GM19351 (cell line): ENCODE data around the gene PTPRG.
"Not testable (repeated sequence)": the region's sequence is repeated elsewhere in the genome, so short reads cannot be mapped to it uniquely, and the experiment has no call there.

Experiments
- ATAC-seq: cut with Tn5 transposase; IDR thresholded peaks from one replicate; pipeline ENCODE4 v1.9.1; 2021; ENCODE audit warnings: mild to moderate bottlenecking, moderate library complexity; ENCODE audit not compliant: unreplicated experiment

The PTPRG gene

DNA sequence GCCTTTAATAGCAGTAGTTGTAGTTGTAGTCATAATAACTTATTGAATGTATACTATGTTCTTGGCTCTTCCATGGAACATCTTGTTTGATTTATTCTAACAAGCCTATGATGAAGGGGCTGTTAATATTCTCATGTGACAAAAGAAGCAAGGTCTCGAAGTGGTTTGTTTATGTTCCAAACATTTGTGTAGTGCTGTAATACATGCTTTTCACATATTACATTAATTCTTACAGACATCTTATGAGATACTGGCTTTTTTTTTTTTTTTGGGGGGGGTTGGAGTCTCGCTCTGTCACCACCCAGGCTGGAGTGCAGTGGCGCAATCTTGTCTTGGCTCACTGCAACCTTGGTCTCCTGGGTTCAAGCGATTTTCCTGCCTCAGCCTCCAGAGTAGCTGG is 252.3 kb downstream of the PTPRG start:
- ATAC-seq = no peak

DNA sequence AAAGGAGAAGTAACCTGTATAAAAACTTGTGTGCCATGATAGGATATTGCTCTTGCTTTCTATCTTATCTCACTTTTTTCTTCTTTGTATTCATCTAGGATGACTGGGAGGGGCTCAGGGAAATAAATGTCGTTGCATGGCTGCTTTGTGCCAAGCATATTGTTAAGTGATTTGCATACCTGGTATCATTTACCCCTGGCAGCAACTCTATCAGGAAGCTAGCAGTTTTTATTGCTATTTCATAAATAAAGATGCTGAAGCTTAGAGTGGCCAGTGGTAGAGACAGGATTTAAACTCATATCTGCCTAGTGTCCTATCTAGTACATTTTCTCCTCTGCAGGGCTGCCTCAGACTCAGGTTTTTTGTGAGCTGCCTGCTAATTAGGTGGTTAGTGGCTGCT is 253.3 kb downstream of the PTPRG start:
- no peak for ATAC-seq

DNA sequence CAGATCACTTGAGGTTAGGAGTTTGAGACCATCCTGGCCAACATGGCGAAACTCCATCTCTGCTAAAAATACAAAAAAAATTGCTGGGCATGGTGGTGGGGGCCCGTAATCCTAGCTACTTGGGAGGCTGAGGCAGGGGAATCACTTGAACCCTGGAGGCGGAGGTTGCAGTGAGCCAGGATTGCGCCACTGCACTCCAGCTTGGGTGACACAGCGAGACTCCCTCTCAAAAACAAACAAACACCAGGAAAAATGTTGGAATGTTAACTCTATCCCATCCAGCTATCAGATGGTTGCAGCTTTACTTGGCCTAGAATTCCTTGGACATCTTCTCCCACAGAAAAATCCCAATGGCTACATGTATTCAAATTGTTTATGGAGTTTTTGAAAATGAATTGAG is 254.9 kb downstream of the PTPRG start:
- ATAC-seq = not testable (repeated sequence)

DNA sequence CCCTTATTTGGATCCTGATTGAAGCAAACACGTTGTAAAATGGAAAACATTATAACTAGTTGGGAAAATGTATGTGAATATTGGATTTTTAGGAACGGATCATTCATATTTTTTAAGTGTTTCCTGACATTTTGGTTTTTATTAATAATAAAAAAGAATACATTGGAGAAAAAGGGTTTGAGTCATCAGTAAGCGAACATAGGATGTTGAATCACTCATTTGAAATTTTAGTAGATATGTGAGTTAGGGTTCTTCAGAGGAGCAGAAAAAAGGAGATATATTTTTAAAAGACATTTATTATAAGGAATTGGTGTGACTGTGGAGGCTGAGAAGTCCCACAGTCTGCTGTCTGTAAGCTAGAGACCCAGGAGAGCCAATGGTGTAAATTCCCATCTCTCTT is 258.5 kb downstream of the PTPRG start:
- ATAC-seq = no peak

DNA sequence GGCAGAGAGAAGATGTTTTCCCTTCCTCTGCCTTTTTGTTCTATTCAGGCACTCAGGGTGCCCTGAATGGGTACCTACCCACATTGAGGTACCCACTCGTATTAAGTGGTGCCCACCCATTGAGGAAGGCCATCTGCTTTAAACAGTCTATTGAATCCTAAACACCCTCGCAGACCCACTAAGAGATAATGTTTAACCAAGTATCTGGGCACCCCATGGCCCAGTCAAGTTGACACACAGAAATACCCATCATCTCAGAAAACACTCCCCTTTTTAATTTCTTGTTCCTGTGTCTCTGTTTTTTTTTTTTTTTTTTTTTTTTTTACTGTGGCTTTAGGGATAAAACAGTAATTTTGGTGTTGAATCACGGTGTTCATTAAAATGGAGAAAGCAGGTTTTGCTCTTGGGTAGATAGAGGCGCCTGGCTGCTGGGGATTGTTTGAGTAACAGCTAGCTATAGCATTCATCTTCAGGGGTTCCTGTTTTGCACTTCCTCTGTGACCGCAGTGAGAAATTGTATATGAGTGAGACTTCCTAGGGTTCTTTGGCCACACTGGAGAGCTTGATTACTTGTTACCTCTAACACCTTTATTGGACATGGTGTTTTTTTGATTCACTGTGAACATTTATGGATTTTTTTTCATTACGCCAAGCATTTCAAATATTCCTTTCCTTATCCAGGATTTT is 259.1 kb downstream of the PTPRG start:
- ATAC-seq = peak; percentile 67

DNA sequence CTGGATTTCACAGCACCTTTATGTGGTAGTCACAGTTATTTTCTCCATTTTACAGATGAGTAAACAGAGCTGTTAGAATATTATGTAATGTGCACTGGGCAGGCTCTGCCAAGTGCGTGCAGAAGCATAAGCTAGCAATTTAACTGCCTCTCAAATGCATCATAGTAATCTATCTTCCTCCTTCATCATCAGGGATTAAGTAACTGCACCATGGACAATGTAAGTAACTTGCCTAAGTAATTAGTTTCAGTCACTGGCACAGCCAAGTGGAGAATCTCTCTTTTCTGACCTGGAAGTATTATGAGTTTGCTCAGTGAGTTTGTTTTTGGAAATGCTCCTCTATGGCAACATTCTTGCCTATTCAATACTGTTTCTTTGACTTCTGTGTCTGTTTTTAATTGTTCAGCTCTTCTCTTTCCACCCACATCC is 260.5 kb downstream of the PTPRG start:
- ATAC-seq = no peak

DNA sequence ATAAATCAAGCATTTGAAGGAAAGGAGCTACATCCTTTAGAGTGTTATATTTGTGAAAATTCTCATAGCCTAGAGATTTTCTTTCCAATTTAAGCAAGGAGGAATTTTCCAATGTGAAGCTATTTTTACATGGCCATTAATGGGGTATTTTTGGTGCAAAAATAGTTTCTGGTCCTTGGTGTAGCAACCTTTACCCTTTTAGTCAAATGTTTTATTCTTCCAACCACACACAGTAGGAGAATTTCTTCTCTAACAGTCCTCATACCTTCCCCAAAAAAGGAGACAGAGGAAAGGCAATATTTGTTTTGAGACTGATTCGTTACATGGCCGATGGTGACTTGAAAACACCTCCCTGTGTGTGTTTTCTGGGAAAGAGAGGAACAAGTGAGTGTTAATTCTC is 261.2 kb downstream of the PTPRG start:
- ATAC-seq = no peak

DNA sequence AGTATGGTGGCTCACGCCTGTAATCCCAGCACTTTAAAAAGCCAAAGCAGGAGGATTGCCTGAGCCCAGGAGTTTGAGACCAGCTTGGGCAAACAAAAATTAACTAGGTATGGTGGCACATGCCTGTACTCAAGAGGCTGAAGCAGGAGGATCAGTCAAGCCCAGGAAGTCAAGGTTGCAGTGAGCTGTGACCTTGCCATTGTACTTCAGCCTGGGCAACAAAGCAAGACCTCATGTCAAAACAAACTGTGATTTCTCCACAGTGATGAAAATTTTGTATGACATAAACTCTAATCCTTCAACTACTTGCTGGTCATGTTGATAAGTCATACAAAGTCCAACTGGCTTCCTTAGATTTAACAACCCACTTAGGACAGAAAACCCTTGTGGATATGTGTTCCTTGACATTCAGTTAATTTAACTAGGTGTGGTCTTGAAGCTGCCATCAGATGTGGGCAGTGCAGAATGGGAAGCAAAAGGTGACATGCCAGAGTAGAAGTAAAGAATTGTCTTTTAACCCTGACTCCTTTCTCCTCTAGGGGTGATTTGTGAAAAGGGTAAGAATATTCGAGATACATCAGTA is 263.3 kb downstream of the PTPRG start:
- no peak for ATAC-seq

DNA sequence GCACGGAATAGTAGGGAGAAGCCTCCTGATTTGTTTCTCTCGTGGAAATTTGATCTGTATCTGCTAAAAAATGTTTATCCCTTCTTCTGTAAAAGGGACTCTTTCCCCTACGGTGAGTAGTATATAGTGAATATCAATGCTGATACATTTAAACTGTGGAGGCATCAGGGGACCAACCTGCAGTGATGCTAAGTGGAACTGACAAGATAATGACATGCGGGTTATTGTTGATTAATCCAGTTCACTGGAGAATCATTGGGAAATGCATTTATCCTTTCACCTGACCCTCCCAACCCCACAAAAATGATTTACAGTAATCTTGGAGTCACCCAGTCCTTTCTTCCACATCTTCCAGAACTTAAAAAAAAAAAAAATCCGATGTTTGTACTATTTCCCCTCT is 264.8 kb downstream of the PTPRG start:
- ATAC-seq = no peak

DNA sequence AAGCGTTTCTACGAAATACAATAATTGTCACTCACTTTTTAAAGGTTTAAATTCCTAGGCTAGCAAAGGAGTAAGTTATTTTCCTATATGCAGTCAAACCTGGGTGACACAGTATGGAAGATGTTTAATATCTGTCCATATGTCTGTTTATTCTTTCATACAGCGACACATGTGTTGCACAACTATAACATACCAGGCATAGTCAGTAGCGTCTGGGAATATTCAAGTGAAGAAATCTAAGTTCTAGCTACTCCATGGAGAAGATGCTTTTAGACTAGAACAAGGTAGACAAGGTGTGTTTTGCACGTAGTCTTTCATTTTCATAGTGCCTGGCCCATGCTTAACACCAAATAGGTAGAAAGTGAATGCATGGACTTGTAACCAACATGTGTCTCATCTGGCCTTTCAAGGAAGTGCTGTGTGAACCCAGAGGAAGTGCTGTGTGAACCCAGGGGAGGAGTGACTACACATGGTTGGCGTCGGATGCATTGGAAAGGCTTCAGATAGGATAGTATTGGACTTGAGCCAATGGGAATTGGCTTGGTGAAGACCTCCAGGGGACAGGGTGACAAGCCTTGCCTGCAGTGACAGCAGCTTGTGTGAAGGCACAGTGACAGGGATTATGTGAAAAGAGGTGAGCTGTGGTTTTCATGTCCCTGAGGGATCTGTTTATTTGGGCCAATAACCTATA is 267.0 kb downstream of the PTPRG start:
- ATAC-seq = no peak

DNA sequence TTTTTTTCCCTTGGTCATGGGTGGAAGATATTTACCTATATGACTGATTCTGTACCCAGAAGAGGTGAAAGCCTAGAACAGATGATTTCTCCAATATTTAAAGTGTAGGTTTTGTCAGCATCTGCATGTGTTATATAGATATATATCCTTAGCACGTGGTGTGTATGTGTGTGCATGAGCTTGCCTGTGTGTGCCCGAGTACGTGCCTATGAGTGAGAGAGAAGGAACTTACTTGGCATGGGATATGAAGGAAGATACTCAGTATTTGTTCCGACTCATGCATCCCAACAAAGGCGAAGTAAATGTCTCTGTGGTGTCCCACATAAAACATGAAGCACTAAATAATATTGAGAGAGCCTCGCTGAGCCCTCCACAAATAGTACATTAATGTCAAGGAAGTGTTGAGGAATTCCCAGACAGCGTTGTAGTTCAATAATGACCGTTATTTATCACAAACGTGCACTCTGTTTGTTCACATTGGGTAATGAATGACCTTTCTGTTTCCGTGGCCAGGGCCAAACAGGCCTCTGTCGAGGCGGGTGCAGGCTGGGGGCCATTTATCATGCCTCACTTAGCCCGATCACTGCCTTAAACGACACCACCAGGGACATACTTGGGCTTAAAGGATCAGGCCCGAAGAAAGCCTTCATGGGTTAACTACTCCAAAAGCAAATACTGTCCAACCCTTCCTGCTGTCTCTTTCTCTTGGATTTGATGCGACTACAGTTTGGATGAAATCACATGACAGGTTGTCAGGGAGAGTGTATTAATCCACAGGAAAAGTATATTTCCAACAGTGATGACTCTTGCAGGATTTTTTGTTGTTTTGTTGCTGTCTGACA is 267.7 kb downstream of the PTPRG start:
- ATAC-seq = no peak

DNA sequence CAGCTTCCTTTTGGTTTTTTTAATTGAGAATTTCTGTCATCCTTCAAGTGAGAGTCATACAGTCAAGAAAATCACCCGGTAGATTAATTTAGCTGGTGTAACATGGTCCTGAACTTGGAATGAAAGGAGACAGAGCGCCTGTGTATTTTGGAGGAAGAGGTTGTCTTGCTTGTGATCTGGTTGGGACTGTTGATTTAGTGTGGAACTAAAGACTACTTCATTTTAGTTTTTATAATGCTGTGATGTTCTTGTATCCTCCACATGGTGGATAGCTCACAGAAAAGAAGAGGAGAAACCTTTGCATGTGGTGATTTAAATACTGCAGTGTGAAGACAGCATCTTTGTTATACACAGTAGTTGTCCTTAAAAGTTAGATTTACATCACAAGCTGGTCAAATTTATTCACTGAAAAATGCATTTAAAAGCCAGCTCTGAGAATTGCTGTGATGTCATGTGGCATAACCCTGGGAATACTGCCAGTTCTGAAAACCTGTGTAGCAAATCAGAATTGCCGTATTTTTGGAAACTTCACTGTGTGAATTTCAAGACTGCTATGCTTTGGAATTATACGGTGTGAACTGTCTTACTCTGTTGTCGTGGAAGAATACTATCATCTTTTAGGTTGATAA is 268.5 kb downstream of the PTPRG start:
- no peak for ATAC-seq

DNA sequence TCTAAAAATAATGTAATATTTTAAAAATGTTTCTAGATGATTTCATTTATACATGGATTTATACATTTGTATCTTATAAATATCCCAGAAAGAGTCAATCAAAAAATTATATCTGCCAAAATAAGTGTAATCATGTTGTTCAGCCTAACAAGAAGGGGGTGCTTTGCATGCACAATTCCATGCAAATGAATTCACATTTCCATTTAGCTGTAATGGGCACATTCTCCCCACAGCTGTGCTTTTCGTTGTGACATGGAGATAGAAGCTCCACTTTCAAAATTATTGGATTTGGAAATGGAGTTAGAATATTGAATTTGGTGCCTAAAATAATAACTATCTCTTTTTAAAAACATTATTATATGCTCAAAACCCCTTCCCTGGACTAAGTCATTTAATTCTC is 270.6 kb downstream of the PTPRG start:
- no peak for ATAC-seq

DNA sequence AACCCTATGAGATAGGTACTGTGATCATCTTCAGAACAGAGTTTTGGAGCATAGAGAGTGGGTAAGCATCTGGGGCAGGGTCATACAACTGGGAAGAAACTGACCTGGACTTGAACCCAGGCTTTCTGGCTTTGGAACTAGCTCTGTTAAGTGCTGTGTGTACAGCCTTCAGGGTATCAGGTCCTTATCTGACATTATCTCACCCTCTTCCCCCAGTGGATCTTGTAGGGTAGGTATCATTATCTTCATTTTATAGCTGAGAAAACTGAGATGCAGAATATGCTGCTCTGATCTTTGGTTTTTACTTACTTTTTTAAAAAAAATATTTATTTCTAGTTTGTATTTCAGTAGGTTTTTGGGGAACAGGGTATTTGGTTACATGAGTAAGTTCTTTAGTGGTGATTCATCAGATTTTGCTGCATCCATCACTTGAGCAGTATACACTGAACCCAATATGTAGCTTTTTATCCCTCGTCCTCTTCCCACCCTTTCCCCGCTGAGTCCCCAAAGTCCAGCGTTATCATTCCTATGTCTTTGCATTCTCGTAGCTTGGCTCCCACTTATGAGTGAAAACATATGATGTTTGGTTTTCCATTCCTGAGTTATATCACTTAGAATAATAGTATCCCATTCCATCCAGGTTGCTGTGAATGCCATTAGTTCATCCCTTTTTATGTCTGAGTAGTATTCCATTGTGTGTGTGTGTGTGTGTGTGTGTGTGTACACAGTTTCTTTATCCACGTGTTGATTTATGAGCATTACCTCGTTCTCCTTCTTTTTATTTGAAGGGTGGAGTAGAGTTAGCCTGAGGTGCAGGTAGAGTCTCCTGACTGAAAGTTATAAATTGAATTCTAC is 271.2 kb downstream of the PTPRG start:
- no peak for ATAC-seq

DNA sequence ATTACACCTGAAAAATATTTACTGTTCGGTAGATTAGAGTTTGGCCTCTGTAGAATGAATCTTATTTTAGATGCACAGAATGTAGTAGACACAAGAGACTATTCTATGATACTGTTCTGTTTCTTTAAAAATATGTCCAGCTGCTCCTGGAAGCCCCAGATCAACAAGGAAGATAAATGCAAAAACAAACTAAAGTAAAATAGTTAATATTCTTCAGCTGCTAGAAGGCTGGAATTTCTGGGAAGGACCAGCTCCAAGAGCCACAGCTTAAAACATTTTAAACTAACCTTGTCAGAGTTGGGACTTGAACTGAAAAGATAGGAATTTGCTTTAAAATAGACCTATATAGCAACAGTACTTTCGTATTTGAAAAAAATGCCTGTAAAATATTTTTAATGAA is 277.9 kb downstream of the PTPRG start:
- no peak for ATAC-seq

DNA sequence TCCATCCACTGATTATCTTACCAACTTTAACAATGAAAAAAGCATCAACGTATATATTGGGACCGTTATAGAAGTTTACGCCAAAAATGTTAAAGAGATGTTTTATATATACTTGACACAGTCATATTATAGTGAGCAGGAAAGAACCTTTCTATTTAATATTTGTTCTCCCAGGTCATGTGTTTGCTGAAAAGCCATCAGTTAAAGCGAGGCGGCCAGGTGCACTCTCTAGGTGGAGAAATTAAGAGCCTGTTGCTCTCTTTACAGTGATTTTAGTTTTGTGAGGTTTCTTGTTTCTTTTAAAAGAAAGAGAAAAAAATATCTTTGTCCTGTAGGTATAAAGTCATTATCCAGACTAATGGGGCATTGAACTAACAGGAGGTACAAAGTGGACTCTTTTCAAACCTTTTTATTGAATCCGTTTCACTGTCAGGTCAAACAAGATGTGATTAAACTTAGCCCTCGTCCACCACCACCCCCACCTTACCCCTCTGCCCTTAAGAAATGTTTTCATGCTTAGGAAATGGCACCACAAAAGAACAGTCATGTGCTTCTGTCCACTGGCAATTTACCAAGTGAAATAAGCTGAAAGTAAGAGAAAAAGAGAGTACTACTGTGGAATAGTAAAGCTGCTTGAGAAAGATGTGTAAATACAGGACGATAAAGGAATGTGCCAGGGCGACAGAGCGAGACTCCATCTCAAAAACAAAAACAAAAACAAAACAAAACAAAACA is 279.9 kb downstream of the PTPRG start:
- no peak for ATAC-seq

DNA sequence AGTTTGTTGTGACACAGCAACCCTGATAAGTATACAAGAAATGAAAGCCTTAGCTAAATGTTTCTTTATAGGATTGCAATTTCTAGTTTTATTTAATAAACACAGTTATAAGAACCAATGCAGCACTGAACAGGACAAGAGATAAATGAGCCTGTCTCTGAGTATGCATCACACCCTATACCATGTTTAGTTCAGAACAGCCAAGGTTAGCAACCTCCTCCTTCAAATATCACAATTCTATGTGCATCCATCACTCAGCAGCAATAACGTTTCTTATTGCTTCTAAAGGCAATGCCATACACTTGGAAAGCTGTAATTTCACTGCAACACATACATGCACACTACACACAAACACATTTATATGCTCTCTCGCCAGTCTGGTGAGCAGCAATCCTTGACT is 280.6 kb downstream of the PTPRG start:
- no peak for ATAC-seq

DNA sequence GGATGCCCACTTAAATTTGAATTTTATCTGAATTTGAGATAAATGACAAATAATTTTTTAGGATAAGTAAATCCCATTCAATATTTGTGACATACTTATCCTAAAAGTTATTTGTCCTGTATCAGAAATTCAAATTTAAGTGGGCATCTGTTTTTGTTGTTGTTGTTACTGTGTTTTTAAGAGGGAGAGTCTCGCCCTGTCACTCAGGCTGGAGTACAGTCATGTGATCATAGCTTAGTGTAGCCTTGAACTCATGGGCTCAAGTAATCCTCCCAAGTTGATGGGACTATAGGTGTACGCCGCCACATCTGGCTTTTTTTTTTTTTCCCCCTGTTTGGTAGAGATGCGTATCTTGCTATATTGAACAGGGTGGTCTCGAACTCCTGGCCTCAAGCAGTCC is 283.0 kb downstream of the PTPRG start:
- ATAC-seq = no peak

DNA sequence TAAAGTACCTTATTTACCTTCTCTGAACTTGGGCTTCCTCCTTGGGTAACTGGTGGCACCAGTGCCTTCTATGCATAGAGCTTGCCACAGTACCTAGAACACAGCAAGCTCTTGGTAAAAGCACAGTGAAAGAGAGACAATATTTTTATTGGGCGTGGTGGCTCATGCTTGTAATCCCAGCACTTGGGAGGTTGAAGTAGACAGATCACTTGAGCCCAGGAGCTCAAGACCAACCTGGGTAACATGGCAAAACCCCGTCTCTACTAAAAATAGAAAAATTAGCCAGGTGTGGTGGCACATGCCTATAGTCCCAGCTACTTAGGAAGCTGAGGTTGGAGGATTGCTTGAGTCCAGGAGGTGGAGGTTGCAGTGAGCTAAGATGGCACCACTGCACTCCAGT is 285.1 kb downstream of the PTPRG start:
- no peak for ATAC-seq
